Hematopoietic multipotent progenitor cell treated with erythropoietin and hydrocortisone succinate and interleukin-3 and kit ligand, for 17 days (in vitro differentiated cells): ENCODE measurements around the gene COASY.

Experiments used
- DNase-seq: peaks from one replicate; pipeline ENCODE4 v3.0.0-alpha.2; 2015; ENCODE audit warnings: low spot score

Gene COASY

GRCh38 chr17:42613699-42614295 lies 51.8 kb downstream of the COASY start:
- no peak for DNase-seq
